ENCODE results near the gene FHIT.

The FHIT gene

DNA sequence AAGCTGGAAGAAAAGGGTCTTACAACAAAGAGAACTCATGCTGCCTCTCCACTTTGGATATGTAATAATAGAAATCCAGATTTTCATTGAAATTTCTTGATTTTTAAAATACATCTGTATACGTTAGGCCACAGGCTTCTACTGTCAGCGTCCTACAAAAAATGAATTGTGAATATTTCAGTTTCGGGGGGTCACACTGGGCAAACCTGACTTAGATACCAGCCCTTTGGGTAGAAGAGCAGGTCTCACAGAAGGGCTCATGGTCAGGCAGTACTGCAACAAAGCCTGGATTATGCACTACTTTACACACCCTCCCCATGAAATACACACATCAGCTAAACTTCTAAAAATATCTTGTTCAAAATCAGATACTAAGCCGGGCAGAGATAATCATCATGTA lies 294.5 kb downstream of the FHIT start:
- no peak for TF ChIP-seq EZH2phosphoT487 (IDR thresholded peaks at IDR 0.05; ENCODE audit: low read depth)
- TF ChIP-seq, protein P1, sequence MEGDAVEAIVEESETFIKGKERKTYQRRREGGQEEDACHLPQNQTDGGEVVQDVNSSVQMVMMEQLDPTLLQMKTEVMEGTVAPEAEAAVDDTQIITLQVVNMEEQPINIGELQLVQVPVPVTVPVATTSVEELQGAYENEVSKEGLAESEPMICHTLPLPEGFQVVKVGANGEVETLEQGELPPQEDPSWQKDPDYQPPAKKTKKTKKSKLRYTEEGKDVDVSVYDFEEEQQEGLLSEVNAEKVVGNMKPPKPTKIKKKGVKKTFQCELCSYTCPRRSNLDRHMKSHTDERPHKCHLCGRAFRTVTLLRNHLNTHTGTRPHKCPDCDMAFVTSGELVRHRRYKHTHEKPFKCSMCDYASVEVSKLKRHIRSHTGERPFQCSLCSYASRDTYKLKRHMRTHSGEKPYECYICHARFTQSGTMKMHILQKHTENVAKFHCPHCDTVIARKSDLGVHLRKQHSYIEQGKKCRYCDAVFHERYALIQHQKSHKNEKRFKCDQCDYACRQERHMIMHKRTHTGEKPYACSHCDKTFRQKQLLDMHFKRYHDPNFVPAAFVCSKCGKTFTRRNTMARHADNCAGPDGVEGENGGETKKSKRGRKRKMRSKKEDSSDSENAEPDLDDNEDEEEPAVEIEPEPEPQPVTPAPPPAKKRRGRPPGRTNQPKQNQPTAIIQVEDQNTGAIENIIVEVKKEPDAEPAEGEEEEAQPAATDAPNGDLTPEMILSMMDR (IDR thresholded peaks at IDR 0.05; ENCODE audit: low read depth, low read length), result no peak
- H3K4me1 ChIP-seq (ENCODE audit: low read length), result no peaks in the 10 kb centered on the region
- no peak overlapping the region for H3K27ac ChIP-seq (ENCODE audit: low read length)
- H3K4me3 ChIP-seq (ENCODE audit: low read length), result no peak overlapping the region
- no peaks in the 10 kb centered on the region for H4K20me1 ChIP-seq (ENCODE audit: insufficient read depth, low read length)
- no peaks in the 10 kb centered on the region for H3K36me3 ChIP-seq (replicated peaks; ENCODE audit: low read depth, low read length)
- H2AFZ ChIP-seq (ENCODE audit: low read depth, low read length), result no peak overlapping the region
- H3K27me3 ChIP-seq (ENCODE audit: low read depth, low read length), result no peaks in the 10 kb centered on the region
- no peaks in the 10 kb centered on the region for H3K79me2 ChIP-seq (ENCODE audit: low read length)
- no peak overlapping the region for H3K4me2 ChIP-seq (ENCODE audit: low read length)
- H3K9ac ChIP-seq (ENCODE audit: low read length), result no peak overlapping the region
- H3K9me3 ChIP-seq (ENCODE audit: insufficient read depth, low read length), result no peaks in the 10 kb centered on the region

DNA sequence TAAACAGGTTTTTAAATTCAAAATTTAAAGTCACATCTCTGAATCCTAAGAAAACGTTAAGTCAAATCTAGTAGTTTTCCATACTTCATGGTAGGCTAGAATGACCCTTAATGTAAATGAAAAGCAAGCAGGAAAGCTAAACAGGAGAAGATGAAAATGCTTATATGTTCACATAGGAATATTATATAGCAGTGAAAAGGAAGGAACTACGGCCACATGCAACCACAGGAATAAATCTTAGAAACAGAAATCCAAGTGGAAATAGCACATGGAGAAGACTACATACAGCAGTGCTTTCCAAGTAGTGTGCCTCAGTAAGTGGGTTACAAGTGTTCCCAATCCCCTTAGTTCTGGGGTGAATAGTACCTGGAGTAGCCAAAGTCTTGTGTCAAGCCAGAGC lies 296.2 kb downstream of the FHIT start:
- Histone ChIP-seq H3K27me3 (ENCODE audit: low read depth, low read length) (no peaks in the 10 kb centered on the region), H3K9me3 (ENCODE audit: insufficient read depth, low read length) (no peaks in the 10 kb centered on the region), H3K4me3 (ENCODE audit: low read length) (no peak overlapping the region), H3K4me2 (ENCODE audit: low read length) (no peak overlapping the region), H3K27ac (ENCODE audit: low read length) (no peak overlapping the region), H3K9ac (ENCODE audit: low read length) (no peak overlapping the region), H3K4me1 (ENCODE audit: low read length) (no peaks in the 10 kb centered on the region), H4K20me1 (ENCODE audit: insufficient read depth, low read length) (no peaks in the 10 kb centered on the region), H2AFZ (ENCODE audit: low read depth, low read length) (no peak overlapping the region), H3K79me2 (ENCODE audit: low read length) (no peaks in the 10 kb centered on the region), H3K36me3 (replicated peaks; ENCODE audit: low read depth, low read length) (no peaks in the 10 kb centered on the region)
- TF ChIP-seq, protein P1 (IDR thresholded peaks at IDR 0.05; ENCODE audit: low read depth, low read length), result no peak
- no peak for TF ChIP-seq EZH2phosphoT487 (IDR thresholded peaks at IDR 0.05; ENCODE audit: low read depth)

DNA sequence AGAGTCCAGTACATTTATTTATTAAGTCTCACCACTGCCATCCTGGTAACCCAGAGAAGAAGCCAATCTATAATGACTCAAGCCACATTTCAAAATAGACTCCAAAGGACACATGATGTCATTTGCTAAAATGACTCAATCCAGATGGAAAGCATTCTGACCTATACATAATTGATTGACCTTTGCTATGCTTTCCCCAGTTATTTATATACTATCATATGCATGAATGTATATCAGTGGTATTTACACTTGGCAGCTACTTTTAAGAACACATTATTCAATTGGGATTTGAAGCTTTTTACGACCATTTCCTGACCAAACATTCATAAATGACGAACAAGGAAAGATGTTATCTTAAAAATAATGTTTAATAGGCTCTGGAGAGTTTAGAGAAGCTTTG lies 297.2 kb downstream of the FHIT start:
- Histone ChIP-seq H3K9ac (ENCODE audit: low read length) (no peak overlapping the region), H3K4me3 (ENCODE audit: low read length) (no peak overlapping the region), H3K4me1 (ENCODE audit: low read length) (no peaks in the 10 kb centered on the region), H3K36me3 (replicated peaks; ENCODE audit: low read depth, low read length) (no peaks in the 10 kb centered on the region), H4K20me1 (ENCODE audit: insufficient read depth, low read length) (no peaks in the 10 kb centered on the region), H3K9me3 (ENCODE audit: insufficient read depth, low read length) (no peaks in the 10 kb centered on the region), H3K4me2 (ENCODE audit: low read length) (no peak overlapping the region), H3K27me3 (ENCODE audit: low read depth, low read length) (no peaks in the 10 kb centered on the region), H3K27ac (ENCODE audit: low read length) (no peak overlapping the region), H2AFZ (ENCODE audit: low read depth, low read length) (no peak overlapping the region), H3K79me2 (ENCODE audit: low read length) (no peaks in the 10 kb centered on the region)
- TF ChIP-seq, protein P1 (IDR thresholded peaks at IDR 0.05; ENCODE audit: low read depth, low read length), result no peak
- TF ChIP-seq EZH2phosphoT487 (IDR thresholded peaks at IDR 0.05; ENCODE audit: low read depth), result no peak

DNA sequence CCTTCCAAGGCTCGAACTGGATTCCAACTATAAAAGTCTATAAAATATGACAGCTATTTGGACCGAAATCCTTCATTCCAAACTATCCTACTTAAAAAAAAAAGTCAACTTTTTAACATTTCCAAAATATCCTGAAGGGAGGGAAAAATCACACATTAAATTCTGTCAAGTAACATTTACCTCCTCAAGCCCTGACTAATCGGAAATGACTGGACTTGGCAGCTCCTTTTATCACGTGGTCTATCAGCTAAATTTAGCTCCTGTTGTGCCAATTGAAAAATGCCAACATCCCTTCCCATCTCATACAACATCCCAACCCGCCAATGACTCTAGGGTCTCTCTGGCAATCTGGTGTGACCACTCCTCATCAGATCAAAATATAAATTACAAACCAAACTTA lies 297.9 kb downstream of the FHIT start:
- H3K4me3 ChIP-seq (ENCODE audit: low read length), result no peak overlapping the region
- H3K36me3 ChIP-seq (replicated peaks; ENCODE audit: low read depth, low read length), result no peaks in the 10 kb centered on the region
- no peak overlapping the region for H3K4me2 ChIP-seq (ENCODE audit: low read length)
- H3K27ac ChIP-seq (ENCODE audit: low read length), result no peak overlapping the region
- TF ChIP-seq, protein P1 (IDR thresholded peaks at IDR 0.05; ENCODE audit: low read depth, low read length), result no peak
- TF ChIP-seq EZH2phosphoT487 (IDR thresholded peaks at IDR 0.05; ENCODE audit: low read depth), result no peak
- H2AFZ ChIP-seq (ENCODE audit: low read depth, low read length), result no peak overlapping the region
- H4K20me1 ChIP-seq (ENCODE audit: insufficient read depth, low read length), result no peaks in the 10 kb centered on the region
- H3K27me3 ChIP-seq (ENCODE audit: low read depth, low read length), result no peaks in the 10 kb centered on the region
- no peaks in the 10 kb centered on the region for H3K79me2 ChIP-seq (ENCODE audit: low read length)
- H3K9me3 ChIP-seq (ENCODE audit: insufficient read depth, low read length), result no peaks in the 10 kb centered on the region
- no peak overlapping the region for H3K9ac ChIP-seq (ENCODE audit: low read length)
- H3K4me1 ChIP-seq (ENCODE audit: low read length), result no peaks in the 10 kb centered on the region
